GDM1 (cell line): ENCODE results near the gene KCNJ15.

ENCODE experiments used
- DNase-seq: peaks from one replicate; lab custom pipeline; 2025; lab: John Stamatoyannopoulos, UW

Gene KCNJ15

DNA sequence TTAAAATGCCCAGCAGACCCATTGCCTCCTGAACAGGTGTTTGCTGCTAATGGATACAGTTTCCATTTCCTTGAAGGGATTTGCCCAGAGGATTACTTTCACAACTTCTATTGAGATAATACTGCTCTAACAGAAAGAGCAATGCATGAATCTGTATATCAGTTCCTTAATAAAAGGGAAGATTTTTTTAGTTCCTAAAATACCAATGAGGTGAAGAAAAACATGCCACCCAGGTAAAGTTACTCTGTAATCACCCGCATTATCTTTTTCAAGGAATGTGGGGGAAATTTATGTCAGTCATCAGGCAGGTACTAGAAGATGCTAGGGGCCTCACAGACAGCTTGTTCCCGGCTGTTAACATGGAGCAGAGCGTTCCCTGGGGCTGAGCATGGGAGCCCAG, 41.1 kb downstream of the KCNJ15 start:
- no peak for DNase-seq

- no peak for DNase-seq
Observed at GRCh38 chr21:38298832-38299231, 42.0 kb downstream of the KCNJ15 start.

DNA sequence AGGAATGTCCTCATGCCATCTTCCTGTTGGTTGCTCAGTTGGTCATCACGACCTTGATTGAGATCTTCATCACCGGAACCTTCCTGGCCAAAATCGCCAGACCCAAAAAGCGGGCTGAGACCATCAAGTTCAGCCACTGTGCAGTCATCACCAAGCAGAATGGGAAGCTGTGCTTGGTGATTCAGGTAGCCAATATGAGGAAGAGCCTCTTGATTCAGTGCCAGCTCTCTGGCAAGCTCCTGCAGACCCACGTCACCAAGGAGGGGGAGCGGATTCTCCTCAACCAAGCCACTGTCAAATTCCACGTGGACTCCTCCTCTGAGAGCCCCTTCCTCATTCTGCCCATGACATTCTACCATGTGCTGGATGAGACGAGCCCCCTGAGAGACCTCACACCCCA, 42.9 kb downstream of the KCNJ15 start:
- DNase-seq: no peak

- no peak for DNase-seq
Observed at GRCh38 chr21:38300141-38300578, 43.4 kb downstream of the KCNJ15 start.

GRCh38 chr21:38301321-38302214, 44.8 kb downstream of the KCNJ15 start:
- DNase-seq: no peak

DNA sequence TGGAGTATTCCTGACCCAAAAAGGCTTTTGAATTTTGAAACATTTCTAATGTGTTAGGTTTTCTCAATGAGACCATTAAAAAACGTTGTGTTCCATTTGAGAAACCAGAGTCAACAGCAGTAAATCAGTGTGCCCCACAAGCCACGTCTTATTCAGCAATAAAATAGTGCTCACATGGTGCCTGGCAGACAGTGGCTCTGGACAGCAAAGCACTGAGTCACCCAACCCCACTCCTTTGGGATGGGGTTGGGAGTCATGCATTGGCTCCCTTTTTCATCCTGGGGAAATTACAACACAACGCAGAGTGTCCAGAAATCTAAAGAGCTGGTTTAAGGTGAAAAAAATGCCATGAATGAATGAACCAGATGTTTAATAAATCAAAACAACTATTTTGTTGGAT, 46.5 kb downstream of the KCNJ15 start:
- no peak for DNase-seq

GRCh38 chr21:38306433-38307141, 49.8 kb downstream of the KCNJ15 start:
- DNase-seq: no peak

- DNase-seq: no peak
Observed at GRCh38 chr21:38307771-38308531, 51.2 kb downstream of the KCNJ15 start.

- DNase-seq: no peak
Observed at GRCh38 chr21:38308532-38309119, 51.8 kb downstream of the KCNJ15 start.

DNA sequence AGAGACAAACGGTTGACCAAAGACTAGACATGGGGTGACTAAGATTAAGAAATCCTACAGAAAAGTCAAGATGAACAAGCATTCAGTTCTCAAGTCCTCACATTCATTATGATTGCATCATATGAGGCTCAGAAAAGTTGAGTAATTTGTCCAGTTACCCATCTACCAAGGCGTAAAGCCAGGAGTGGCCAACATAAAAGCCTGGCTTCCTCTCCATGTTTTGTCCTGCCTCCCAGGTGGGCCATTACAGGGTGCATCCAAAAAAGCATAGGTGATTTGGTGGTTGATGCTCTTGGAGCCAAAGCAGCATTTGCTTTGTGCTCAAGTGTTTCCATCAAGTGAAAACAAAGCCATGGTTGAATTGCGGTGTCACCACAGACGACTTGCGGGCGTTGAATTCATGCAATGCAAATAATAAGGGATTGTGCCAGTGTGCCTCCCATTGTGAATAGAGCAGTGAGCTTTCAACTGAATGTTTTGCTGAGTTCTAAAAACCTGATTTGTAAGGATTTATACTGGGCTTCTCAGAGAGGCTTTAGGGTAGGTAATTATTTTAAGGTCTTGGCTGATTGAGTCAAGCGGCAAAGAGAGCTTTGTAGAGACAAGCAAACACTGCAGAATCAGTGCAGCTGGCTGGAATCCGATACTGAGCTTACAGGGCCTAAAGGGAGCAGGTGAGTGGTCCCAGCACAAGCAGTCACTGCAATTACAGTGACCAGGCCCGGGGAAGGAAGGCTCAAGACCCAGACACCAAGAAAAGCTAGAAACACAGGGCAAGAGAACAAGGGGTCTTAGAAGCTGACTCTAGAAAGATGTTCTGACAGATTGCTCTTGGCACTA, 54.1 kb downstream of the KCNJ15 start:
- no peak for DNase-seq

- DNase-seq: no peak
Observed at GRCh38 chr21:38311765-38312164, 55.0 kb downstream of the KCNJ15 start.

- no peak for DNase-seq
Observed at GRCh38 chr21:38312822-38313221, 56.0 kb downstream of the KCNJ15 start.

DNA sequence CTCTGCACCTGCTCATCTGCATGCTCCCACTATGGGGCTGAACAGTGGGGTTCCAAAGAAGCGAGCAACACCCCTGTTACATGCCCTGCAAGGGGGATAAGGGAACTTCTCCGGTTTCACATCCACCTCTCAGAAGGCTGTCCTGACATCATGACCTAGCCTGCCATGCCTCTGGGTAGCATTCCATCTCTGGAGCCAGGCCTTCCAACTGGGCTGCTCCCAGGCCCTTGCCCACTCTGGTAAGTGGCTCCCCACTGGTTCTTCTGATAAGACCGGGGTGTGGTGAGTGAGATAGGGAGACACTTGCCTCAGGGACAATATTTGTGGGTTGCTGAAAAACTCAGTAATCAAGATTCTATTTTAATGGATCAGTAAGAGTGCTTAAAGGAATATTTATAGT, 57.8 kb downstream of the KCNJ15 start:
- no peak for DNase-seq

- no peak for DNase-seq
Observed at GRCh38 chr21:38315122-38315521, 58.3 kb downstream of the KCNJ15 start.

DNA sequence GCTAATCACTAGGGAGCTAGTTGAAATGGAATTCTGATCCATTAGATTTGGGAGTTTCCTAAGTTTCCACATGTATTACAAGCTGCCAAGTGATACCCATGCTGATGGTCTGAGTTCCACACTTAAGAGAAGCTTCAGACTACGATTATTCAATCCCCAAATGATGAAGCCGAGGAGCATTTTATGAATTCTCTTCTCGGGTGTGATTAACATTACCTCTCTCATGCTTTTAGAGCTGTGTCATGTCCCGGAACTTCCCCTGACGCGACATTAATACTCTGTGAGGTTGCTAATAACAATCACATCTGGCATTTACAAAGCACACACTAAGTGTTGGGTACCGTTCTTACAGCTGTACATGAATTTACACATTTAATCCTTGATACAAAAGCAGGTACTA, 63.0 kb downstream of the KCNJ15 start:
- no peak for DNase-seq

DNA sequence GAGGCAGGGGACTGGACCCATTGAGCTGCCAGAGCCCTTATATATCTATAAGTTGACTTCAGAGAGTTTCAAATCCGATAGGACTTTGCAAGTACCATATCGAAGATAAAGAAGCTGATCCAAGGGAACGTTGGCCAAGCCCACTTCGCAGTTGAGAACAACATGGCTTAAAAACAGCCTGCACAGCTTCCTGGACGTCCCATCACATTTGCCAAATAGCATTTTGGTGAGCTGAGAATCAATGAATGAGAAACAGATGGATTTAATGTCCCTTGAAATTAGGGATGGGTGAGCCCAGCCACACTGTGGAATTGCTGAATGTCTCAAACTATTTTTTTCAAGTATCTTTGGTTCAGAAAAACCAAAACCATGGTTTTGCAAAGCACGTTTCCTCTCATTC, 64.8 kb downstream of the KCNJ15 start:
- no peak for DNase-seq

GRCh38 chr21:38322311-38322950, 65.6 kb downstream of the KCNJ15 start:
- DNase-seq: no peak

DNA sequence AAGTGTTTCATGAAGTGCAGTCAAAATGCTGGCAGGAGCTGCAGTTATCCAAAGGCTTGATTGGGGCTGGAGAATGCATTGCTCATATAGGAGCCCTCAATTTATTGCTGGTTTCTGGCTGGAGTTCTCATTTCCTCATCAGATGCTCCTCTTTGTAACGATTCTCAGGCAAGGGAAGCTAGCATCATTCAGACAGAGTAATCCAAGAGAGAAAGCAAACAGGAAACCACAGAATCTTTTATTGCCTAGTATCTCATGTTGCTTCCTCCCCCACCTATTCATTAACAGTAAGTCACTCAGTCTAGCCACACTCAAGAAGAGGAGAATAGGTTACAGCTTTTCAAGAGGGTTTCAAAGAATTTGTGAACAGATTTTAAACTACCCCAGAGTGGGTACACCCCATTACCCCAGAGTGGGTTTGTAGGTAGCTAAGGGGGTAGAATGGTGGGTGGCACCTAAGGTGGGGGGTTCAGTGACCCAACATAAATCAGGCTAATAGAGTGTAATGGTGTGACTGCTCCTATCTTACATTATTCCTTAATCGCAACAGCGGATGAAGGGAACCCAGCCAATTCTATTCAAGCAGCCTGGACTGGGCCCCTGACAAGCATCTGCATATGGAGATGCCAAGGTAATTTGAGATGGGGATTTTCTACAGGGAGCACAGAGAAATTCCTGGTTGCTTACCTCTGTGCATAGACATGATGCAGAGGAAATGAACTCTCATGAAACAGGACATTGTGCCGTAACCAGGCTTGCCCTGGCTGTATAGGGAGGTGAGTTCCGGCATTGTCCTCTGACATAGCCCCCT, 67.1 kb downstream of the KCNJ15 start:
- no peak for DNase-seq

GRCh38 chr21:38325216-38325615, 68.4 kb downstream of the KCNJ15 start:
- DNase-seq: no peak
